ENCODE measurements around the gene GSG1. TPM values are rescaled to one million over a fixed set of nuclear protein-coding genes. Genes with fewer than 3 reads are reported as not detected.

The GSG1 gene
- total and polyA plus RNA-seq, 7 donors, result not detected

DNA sequence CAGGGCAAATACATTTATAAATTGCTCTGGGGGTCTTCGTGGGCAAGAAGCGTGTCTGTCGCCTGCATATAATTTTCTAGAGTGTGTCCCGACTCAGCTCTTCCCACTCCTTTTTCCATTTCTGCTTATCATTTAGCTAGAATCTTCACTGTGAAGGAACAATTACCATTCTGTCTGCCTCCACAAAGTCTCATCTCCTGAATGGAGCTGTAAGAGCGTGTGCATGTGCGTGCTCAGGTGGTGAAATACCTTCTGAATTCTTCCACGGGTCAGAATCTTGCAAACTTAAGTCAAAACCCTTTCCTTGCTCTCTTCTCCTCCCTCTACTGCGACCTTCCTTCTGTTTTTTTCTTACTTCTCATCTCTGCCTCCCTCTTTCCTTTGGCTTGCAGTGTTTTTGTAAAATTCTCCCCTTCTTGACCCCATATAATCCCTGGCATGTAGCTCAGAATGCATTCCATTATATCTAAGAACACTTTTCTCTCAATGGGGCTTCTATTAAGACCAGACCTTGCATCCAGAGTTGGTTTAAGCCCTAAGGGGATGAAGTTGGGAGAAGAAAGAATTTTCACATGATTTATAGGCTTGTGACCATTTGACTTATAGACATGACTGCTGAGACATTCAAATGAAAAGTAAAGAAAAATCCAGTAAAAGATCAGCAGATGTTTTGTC is 25.0 kb upstream of the GSG1 start:
- Histone ChIP-seq H3K27me3 (no peaks in the 10 kb centered on the region), H3K27ac (no peak overlapping the region), H3K9me3 (no peaks in the 10 kb centered on the region), H3K4me1 (no peaks in the 10 kb centered on the region), H3K36me3 (no peaks in the 10 kb centered on the region), H3K4me3 (no peak overlapping the region)
- TF ChIP-seq, protein P1, sequence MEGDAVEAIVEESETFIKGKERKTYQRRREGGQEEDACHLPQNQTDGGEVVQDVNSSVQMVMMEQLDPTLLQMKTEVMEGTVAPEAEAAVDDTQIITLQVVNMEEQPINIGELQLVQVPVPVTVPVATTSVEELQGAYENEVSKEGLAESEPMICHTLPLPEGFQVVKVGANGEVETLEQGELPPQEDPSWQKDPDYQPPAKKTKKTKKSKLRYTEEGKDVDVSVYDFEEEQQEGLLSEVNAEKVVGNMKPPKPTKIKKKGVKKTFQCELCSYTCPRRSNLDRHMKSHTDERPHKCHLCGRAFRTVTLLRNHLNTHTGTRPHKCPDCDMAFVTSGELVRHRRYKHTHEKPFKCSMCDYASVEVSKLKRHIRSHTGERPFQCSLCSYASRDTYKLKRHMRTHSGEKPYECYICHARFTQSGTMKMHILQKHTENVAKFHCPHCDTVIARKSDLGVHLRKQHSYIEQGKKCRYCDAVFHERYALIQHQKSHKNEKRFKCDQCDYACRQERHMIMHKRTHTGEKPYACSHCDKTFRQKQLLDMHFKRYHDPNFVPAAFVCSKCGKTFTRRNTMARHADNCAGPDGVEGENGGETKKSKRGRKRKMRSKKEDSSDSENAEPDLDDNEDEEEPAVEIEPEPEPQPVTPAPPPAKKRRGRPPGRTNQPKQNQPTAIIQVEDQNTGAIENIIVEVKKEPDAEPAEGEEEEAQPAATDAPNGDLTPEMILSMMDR (IDR thresholded peaks at IDR 0.05), result no peak
- TF ChIP-seq POLR2A (IDR thresholded peaks at IDR 0.05), result no peak
- no peak for TF ChIP-seq POLR2AphosphoS5 (IDR thresholded peaks at IDR 0.05)
- TF ChIP-seq EP300 (IDR thresholded peaks at IDR 0.05), result no peak
- no peak for DNase-seq
- WGBS, 2 donors, result 84 to 91% methylated on average over 8 of the region's 8 CpGs
- intact Hi-C loops (cut with DNase I), result no loop called here

DNA sequence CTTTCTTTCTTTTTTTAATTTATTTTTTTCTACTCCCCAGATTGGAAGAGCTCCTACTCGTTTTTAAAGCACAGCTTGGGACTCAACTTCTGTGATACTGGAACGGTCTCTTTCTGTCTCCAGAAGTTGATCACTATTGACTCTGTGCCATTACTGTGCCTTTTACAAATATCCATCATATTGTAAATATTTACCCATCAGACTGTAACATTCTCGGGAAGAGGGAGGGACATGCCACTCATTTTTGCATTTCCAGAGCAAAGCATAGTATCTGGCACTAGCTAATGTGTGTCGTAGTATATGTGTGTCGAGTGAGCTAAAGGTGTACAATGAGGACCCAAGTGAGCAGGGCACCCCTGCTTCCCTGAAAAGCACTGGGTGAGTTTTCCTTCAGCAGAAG is 24.0 kb upstream of the GSG1 start:
- Histone ChIP-seq H3K4me1 (no peaks in the 10 kb centered on the region), H3K27ac (no peak overlapping the region), H3K9me3 (no peaks in the 10 kb centered on the region), H3K36me3 (no peaks in the 10 kb centered on the region), H3K4me3 (no peak overlapping the region), H3K27me3 (no peaks in the 10 kb centered on the region)
- DNase-seq, result no peak
- intact Hi-C loops (cut with DNase I), result no loop called here
- 19 to 52% methylated on average over 5 of the region's 5 CpGs for WGBS, 2 donors
- TF ChIP-seq POLR2A (IDR thresholded peaks at IDR 0.05) (no peak), POLR2AphosphoS5 (IDR thresholded peaks at IDR 0.05) (no peak), EP300 (IDR thresholded peaks at IDR 0.05) (no peak)
- TF ChIP-seq, protein P1 (IDR thresholded peaks at IDR 0.05), result no peak

DNA sequence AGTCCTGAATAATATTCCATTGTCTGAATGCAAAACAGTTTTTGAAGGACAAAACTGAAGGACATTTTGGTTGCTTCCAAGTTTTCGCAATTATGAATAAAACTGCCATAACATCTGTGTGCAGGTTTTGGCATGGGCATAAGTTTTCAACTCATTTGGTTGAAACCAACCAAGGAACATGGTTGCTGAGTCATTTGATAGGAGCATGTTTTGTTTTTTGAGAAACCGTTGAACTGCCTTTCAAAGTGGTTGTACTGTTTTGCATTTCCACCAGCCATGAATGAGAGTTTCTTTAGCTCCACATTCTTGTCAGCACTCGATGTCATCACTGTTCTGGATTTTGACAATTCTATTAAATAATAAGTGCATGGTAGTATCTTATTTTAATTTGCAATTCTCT is 23.0 kb upstream of the GSG1 start:
- H3K9me3 ChIP-seq, result no peaks in the 10 kb centered on the region
- WGBS, 2 donors, result 87% methylated on average over 3 of the region's 3 CpGs

DNA sequence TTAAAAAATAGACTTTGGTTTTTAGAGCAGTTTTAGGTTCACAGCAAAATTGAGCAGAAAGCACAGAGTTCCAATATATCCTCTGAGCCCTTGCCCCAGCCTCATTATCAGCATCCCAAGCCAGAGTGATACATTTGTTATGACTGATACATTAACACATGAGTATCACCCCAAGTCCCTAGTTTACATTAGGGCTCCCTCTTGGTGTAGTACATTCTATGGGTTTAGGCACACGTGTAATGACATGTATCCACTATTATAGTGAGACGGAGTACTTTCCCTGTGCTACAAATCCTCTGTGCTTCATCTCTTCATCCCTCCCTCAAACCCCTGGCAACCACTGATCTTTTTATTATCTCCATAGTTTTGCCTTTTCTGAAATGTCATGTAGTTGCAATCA is 22.5 kb upstream of the GSG1 start:
- H3K9me3 ChIP-seq, result no peaks in the 10 kb centered on the region
- WGBS, 2 donors, result 93 to 94% methylated on average over 2 of the region's 2 CpGs

More for the DNA sequence above, 23.0 kb upstream of the GSG1 start:
- Histone ChIP-seq H3K36me3 (no peaks in the 10 kb centered on the region), H3K4me1 (no peaks in the 10 kb centered on the region), H3K27me3 (no peaks in the 10 kb centered on the region), H3K4me3 (no peak overlapping the region), H3K27ac (no peak overlapping the region)
- no peak for DNase-seq
- intact Hi-C loops (cut with DNase I), result no loop called here
- TF ChIP-seq, protein P1 (IDR thresholded peaks at IDR 0.05), result no peak

More for the DNA sequence above, 22.5 kb upstream of the GSG1 start:
- Histone ChIP-seq H3K4me3 (no peak overlapping the region), H3K27ac (no peak overlapping the region), H3K27me3 (no peaks in the 10 kb centered on the region), H3K36me3 (no peaks in the 10 kb centered on the region), H3K4me1 (no peaks in the 10 kb centered on the region)
- TF ChIP-seq EP300 (IDR thresholded peaks at IDR 0.05) (no peak), POLR2A (IDR thresholded peaks at IDR 0.05) (no peak)
- TF ChIP-seq, protein P1 (IDR thresholded peaks at IDR 0.05), result no peak
- intact Hi-C loops (cut with DNase I), result no loop called here
- no peak for DNase-seq

Data from sigmoid colon (tissue), 7 donors.